Measurements from ENCODE around the gene DEPP1. TPM values are rescaled to one million over a fixed set of nuclear protein-coding genes. Genes with fewer than 3 reads are reported as not detected.

The DEPP1 gene
- total RNA-seq, 1 donor from 2014 or later = 33.0 TPM

GRCh38 chr10:44995581-44995913 lies 16.9 kb upstream of the DEPP1 start:
- intact Hi-C loops (cut with DNase I) = no loop called here

GRCh38 chr10:44994752-44995530 lies 16.3 kb upstream of the DEPP1 start:
- DNase-seq (ENCODE audit: missing footprints) = peak; percentile 61
- intact Hi-C loops (cut with DNase I) = no loop called here
- ATAC-seq = no peak

More at GRCh38 chr10:44995581-44995913, 16.9 kb upstream of the DEPP1 start:
- ATAC-seq = no peak
- no peak for DNase-seq (ENCODE audit: missing footprints)

- ATAC-seq (no peak), DNase-seq (ENCODE audit: missing footprints) (peak; percentile 14)
- intact Hi-C loops (cut with DNase I) = no loop called here
Measured at GRCh38 chr10:44993922-44994751, 15.5 kb upstream of the DEPP1 start.

- intact Hi-C loops (cut with DNase I) = no loop called here
- ATAC-seq = no peak
- DNase-seq (ENCODE audit: missing footprints) = peak; percentile 64
Measured at GRCh38 chr10:44993226-44993921, 14.8 kb upstream of the DEPP1 start.

- intact Hi-C loops (cut with DNase I) = no loop called here
- DNase-seq (ENCODE audit: missing footprints) (no peak), ATAC-seq (no peak)
Measured at GRCh38 chr10:44992732-44993225, 14.2 kb upstream of the DEPP1 start.

DNA sequence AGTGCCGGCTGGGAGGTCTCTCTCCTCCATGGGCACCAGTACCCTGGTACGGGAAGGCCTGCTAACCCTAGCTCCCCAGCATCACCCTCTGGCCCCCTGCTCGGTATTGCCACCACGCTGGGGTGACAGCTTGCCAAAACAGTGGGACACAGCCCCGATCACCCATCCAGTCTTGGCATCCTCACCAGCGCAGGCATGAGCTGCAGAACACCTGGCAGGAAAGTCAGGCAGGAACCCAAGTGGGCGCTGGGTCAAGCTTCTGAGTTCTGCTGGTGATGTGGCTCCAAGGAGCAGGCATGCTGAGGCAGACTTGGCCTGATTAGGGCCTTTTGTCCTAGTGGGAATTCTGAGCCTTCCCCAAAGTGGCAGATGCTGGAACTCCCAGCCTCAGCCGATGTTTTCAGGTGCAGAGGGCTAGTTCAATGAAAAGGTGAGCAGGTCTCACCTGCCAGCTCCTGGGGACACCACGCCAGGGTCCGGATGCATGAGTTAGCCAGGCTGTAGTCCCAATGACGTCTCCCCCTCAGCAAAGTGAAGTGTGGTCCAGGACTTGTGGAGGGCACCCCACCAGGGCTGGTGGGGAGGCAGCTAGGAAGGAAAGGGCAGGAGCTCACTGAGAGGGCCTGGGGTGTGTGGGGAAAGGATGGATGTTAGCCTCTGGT lies 13.6 kb upstream of the DEPP1 start:
- peak; percentile 3 for ATAC-seq
- intact Hi-C loops (cut with DNase I) = no loop called here
- DNase-seq (ENCODE audit: missing footprints) = peak; percentile 63

DNA sequence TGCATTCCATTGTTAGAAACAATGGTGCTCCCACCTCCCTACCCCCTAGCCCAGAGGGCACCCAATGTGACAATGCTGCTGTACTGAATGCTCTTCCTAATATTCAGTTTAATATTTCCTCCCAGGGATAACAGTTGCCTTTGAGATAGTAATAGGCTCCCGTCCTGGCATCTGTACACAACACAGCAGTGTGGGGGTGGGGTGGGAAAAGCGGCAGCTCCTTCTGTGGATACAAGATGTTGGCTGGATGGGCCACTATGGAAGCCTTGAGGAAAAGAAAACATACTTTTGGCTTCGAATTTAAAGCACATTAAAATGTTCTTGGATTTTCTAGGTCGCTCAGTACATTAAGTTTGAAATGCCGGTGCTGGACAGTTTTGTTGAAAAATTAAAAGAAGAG lies 13.0 kb upstream of the DEPP1 start:
- peak; percentile 15 for DNase-seq (ENCODE audit: missing footprints)
- no peak for ATAC-seq
- intact Hi-C loops (cut with DNase I) = no loop called here

- no peak for ATAC-seq
- peak; percentile 32 for DNase-seq (ENCODE audit: missing footprints)
- intact Hi-C loops (cut with DNase I) = no loop called here
Measured at GRCh38 chr10:44990965-44991364, 12.4 kb upstream of the DEPP1 start.

GRCh38 chr10:44990302-44990655 lies 11.7 kb upstream of the DEPP1 start:
- DNase-seq (ENCODE audit: missing footprints) (no peak), ATAC-seq (no peak)

DNA sequence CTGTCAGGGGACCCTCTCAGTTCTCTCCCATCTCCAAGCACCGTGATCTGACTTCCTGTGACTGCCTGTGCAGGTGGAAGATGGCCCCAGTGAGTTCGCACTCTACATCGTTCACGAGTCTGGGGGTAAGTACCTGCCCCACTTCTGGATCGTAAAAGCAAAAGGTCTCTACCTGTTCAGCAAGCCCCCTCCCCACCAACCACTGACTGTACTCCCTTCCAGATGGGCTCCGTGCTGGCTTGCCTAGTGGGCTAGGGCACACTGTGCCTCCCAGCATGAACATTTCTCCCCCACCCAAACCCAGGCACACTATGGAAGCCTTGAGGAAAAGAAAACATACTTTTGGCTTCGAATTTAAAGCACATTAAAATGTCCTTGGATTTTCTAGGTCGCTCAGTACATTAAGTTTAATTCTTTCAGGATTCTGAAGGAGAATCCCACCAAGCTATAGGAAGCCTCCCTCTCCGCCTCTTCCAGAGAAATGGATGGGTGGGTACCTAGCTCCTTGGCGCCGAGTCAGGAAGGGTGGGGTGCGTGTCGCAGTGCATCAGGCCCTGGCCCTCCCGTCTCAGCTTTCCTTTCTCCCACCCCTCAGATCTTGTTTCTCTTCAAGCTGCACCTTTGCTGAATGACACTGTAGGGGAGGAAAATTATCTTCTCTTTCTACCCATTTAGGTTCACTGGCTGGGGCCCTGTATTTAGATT lies 11.1 kb upstream of the DEPP1 start:
- intact Hi-C loops (cut with DNase I) = no loop called here
- no peak for ATAC-seq
- peak; percentile 48 for DNase-seq (ENCODE audit: missing footprints)

More at GRCh38 chr10:44990302-44990655, 11.7 kb upstream of the DEPP1 start:
- intact Hi-C loops (cut with DNase I) = no loop called here

DNA sequence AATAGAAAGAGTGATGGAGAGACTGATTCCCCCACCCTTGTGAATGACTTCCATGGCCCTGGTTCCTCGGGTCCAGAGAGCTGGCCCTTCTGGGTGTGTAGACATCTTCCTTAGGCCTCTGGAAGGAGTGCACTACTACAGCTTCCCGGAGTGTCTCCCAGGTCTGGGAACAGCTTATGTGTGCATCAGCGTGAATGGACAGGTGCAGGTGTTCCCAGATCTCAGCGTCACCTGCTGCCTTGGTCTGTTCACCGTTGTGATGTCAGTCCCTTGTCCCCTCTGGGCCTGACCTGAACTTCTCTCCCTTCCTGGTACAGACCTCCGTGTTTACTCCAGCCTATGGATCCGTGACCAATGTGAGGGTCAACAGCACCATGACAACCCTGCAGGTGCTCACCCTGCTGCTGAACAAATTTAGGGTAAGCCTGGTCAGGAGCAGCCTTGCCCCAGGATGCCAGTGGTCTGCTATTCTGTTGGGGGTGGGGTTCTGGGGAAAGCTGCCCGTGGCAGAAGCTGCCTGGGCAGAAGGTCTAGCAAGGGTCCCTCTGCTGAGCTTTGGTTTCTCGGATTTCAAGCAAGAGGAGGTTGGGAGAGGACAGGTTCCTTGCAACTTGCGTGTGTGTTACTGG lies 10.5 kb upstream of the DEPP1 start:
- intact Hi-C loops (cut with DNase I) = no loop called here
- no peak for ATAC-seq
- DNase-seq (ENCODE audit: missing footprints) = peak; percentile 50

GRCh38 chr10:44986670-44987069 lies 8.1 kb upstream of the DEPP1 start:
- no peak for DNase-seq (ENCODE audit: missing footprints)
- intact Hi-C loops (cut with DNase I) = no loop called here
- peak; percentile 24 for ATAC-seq

DNA sequence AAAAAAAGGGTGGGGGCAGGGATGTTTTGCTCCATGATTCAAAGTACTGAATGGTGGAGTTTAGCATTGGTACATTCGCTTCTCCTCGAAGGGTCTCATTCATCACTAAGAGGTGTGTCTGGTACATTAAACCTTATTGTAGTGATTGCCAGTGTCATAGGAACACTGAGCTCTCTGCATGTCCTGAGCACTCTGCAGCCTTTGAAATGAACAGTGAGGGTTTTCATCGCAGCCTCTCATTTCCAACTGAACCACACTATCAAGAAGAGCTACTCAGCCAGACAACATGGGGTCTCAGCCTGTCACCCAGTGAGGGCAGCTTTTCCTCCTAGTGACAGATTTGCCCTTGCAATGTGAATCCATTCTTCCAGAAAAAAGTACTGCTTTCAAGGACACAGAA lies 7.6 kb upstream of the DEPP1 start:
- DNase-seq (ENCODE audit: missing footprints) (no peak), ATAC-seq (no peak)
- intact Hi-C loops (cut with DNase I) = no loop called here

DNA sequence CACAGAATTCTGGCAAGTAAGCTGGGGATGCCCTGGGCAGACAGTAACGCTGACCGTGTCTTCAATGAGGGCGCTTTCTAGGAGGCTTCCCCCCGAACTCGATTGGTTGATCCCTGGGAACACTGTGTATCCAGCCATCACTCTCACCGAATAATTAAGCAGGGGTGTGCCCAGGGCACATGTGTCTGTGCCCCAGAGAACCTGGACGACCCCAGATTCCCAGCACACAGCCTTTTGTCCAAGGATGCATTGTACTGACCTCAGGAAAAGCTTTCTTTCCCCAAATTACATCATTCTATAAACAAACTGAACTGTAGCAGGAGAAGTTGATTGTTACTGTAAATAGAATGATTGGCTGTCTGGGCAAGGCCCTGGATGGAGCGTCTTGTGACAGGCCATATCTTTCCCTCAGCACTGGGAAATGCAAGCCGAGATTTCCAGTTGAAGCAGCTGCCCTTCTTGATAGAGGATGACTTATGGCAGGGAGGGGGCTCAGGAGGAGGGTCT lies 6.6 kb upstream of the DEPP1 start:
- peak; percentile 25 for DNase-seq (ENCODE audit: missing footprints)
- peak; percentile 6 for ATAC-seq
- intact Hi-C loops (cut with DNase I) = no loop called here

- DNase-seq (ENCODE audit: missing footprints) = peak; percentile 54
- ATAC-seq = no peak
- intact Hi-C loops (cut with DNase I) = no loop called here
Measured at GRCh38 chr10:44984671-44985101, 6.1 kb upstream of the DEPP1 start.

GRCh38 chr10:44983895-44984278 lies 5.3 kb upstream of the DEPP1 start:
- peak; percentile 53 for DNase-seq (ENCODE audit: missing footprints)
- intact Hi-C loops (cut with DNase I) = no loop called here

GRCh38 chr10:44983066-44983894 lies 4.7 kb upstream of the DEPP1 start:
- ATAC-seq = no peak
- peak; percentile 54 for DNase-seq (ENCODE audit: missing footprints)
- intact Hi-C loops (cut with DNase I) = no loop called here

More at GRCh38 chr10:44983895-44984278, 5.3 kb upstream of the DEPP1 start:
- ATAC-seq = no peak
